HTR-8/SVneo (cell line): ENCODE data around the gene KLF7.

Source experiments
- DNase-seq: peaks from one replicate; pipeline ENCODE4 v3.0.0; 2011; ENCODE audit warnings: low spot score, mixed read lengths; ENCODE audit not compliant: insufficient read length
- FAIRE-seq: peaks from 2 replicates; lab custom pipeline; 2011; peaks lifted over from hg19 to GRCh38; lab: Jason Lieb, UNC

The KLF7 gene

DNA sequence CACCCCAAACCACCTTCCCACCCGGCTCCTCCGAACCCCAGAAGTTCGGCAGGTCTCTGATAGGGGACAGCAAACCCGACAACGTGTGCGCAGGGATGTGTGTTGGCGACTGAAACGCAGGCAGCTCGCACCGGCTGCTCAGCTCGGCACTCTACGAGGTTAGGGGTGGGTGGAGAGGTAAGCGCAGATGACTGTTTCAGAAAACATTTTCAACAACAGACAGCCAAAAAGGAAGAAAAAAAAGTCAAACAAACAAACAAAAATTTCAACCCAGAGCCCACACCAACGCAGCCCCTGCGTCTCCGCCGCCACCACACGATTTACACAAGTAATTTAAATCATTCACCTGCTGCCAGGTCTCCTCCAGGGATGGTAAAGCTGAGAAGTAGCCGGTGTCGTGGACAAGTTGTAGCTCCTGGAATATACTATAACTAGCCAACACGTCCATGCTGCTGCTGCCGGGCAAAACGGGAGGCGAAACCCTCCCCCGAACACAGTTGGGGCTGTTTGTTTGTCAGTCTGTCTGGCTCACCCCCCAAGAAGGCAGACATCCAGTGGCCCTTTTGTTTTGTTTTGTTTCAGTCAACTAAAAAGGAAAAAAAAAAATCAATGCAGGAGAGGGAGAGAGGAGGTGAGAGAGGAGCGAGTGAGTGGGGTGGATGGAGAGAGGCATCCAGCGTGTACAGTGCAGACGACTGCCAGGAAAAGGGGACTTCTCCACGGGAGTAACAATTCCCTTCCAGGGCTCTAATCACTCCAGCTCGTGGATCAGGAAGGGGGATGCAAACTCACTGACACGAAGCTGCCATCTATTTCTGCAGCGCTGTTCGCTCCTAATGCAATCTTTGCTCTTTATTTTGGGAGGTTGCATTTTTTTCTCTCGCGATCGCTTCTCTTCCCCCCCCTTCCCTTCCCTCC is at the start of gene KLF7:
Gene KLF7, minus strand, starts transcription at position 828 of the 918 bp plus-strand sequence. Its CDS starts 380 bp downstream, at position 448.
- no peak for FAIRE-seq
- DNase-seq = no peak

DNA sequence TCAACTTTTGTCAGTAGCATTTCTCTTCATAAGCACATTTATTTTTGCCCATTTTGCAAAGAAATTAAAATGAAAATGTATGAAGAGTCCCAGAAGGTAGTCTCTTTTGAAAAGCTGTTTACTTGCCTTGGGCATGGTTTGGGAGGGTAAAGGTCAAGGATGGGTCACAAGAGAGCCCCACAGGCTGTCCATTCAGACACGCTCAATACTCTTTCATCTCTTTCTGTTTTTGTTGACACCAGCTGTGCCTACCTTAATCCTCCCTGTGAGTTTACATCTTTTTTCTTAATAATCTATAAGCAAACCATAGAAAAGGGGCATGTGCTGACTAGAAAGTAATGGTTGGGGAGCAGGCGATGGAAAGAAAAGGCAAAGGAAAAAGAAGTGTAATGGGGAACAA is 49.6 kb upstream of the KLF7 start:
- no peak for FAIRE-seq

DNA sequence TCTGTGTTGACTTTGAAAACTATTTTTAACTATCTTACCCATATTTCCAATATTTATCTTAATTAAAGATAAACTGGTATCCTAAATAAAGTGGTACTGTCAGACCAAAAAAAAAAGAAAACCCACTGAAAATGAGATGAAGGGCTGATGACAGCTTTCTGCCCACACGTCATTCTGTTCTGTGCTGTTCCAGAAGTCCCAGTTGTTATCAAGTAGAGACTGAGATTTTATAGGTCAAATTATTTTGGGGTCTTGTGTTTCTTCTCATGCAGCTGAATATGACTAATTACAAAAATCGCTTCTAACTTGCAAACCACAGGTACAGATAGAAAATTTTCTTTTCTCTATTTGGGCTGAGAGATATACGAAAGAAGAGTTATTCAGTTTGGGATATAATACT is 48.7 kb upstream of the KLF7 start:
- no peak for DNase-seq
- FAIRE-seq = no peak

More for the DNA sequence above, 49.6 kb upstream of the KLF7 start:
- no peak for DNase-seq

DNA sequence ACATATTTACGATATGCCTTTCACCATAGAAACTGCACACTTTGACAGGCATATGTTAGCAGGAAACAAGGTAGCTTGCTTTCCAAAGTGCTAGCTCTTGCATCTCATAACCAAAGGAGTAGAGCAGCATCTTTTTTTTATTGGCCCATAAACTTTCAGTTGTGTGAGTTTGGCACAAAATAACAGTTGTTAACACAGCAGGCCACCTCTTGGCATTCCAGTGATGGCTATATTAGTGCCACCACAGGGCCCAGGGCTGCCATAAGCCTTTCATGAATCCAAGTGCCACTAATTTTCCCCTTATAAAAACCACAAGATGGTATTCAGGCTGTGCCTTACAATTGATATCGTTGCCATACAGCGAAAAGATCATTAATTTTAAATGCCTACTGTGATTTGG is 40.3 kb upstream of the KLF7 start:
- no peak for FAIRE-seq

DNA sequence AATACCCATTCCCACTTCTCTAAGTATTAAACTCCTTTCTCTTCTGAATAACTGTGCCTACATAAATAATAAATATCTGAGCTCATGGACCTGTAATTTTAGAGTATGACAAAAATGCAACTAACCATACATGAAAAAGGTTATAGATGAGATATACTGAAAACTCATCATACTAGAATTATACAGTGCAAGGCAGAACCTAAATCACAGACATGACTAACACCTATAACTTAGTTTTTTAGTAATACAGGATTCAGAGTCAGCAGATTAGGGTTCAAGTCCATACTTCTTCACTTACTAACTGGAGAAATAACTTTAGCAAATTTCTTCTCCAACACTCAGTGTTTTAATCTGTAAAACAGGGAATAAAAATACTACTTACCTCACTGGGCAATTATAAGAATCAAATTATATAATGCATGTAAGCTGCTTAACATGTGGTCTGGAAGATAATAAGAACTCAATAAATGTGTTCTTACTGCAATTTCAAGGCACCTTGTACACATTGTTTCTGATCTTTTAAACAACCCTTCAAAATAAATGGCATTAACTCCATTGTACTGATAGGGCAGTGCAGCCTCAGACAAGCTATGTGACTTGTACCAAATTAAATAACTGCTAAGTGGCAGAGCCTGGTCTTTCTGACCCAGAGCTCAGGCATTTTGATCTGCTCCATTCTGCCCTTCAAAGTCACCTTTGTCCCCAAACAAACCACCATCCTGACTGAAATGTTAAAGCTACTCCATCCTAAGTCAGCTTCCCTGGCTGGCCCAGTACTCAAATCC is 39.6 kb upstream of the KLF7 start:
- FAIRE-seq = no peak
- DNase-seq = no peak

More for the DNA sequence above, 40.3 kb upstream of the KLF7 start:
- DNase-seq = no peak

DNA sequence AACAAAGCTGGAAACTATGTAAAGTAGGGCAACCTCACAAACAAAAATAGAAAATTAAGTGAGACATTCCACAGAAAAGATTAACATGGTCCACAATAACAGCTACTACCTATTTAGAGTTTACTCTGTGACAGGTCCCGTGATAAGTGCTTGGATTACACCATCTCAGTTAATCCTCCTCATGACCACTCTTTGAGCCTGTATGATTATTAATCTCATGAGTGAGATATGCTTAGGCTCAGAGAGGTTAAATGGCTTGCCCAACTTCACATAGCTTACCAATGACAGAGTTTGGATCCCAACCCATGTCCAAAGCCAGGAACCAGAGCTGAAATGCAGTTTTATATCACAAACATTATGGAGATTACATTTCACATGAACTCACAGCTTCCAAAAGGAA is 37.3 kb upstream of the KLF7 start:
- FAIRE-seq (no peak), DNase-seq (no peak)

DNA sequence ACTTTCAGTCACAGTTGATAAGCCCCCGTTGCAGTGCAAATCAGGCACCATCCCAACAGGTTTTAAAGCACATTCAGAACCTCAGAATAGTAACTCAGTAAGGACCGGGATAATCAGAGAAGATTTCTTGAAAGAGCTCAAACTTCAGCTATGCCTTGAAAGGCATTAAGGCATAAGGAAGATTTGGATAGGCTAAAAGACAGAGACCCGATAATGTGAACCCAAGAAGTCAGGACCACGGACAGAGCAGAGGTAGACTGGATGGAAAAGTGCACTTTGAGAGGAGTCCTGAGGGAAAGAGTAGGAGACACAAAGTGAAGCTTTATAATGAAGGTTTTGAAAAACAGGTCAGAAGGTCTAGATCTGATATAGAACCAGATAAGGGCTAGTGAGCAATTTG is 36.9 kb upstream of the KLF7 start:
- FAIRE-seq (no peak), DNase-seq (peak; percentile 24)

DNA sequence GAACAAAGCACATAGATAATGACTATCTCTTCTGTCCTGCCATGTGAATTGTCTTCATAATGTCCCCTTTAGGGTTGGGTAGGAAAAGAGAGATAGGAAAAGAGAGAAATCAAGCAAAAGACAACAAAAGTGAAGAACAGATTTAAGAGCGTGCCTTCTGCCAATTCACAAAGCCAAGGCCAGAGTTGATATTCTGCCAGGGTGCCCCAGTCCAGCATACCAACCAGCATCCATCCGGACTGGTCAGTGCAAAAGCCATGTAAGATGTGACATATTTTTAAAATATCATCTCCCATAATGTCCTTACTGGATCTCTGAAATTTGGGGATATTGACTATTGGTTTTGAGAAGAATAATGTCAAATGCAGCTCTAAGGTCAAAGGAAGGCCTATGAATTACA is 35.7 kb upstream of the KLF7 start:
- no peak for DNase-seq
- no peak for FAIRE-seq

DNA sequence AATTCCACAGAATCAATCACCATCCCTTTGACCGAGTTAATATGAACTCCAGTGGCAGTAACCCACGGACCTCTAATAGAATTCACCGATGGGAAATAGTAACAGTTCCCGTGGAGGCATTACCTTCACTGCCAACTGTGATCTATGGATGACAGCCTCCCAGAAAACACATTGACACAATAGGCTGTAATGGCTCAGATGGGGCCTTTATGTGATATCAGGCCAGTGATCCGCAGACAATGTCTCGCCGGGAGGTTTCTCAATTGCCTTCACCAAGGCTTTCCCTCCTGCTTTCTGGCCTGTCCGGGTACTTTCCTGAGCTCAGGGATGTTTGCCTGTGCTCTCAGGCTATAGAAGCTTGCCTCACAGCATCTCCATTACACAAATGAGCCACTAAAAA is 34.4 kb upstream of the KLF7 start:
- FAIRE-seq (no peak), DNase-seq (no peak)

DNA sequence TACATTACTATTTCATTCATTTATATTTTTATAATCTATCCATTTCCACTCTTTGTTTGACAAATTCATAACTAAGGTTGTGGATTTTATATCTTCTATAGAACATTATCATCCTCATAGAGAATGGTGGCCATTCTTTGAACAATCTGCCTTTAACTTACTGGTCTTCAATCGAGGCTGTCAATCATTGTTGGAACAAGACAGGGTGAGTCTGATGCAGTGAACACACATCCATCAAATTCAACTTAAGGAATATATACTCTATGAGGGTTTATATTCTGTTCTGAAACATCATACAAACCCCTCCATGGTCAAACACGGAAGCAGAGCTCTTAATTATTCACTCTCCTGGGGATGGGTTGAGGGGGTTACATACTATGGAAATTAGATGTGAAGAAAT is 28.3 kb upstream of the KLF7 start:
- FAIRE-seq = no peak
- no peak for DNase-seq

DNA sequence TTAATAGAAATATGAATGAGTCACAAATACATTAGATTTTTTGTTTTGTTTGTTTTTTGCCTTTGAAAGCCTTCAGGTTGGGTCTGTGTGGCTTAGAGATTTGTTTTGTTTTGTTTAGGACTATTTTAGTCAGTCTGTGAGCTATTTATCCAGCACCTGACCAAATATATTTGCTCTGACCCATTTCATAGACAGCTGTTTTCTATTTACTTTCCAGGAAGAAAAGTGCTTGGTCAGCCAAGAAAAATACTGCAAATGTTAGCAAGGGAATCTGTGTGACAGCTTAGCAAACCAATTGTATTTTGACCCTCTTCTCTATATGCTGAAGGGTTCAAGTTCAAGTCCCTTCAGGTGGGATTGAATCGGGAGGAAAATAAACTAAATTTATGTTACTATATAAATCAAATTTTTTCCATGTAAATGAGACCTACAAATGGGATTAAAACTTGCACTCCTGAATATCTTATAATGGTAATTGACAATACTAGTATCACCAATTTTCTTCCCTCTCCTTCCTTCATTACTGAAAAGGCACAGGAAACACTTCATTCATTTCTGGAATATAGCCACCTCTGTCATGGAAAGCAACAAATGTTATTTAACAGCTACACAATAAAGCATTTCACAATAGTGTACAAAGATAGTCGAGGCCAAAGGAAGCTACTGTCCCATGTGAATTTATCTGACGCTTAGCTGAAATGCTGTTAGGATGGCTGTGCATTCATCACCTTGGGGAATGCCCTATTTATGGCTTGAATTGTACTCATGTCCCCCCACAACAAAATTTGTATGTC is 23.1 kb upstream of the KLF7 start:
- FAIRE-seq (no peak), DNase-seq (no peak)

DNA sequence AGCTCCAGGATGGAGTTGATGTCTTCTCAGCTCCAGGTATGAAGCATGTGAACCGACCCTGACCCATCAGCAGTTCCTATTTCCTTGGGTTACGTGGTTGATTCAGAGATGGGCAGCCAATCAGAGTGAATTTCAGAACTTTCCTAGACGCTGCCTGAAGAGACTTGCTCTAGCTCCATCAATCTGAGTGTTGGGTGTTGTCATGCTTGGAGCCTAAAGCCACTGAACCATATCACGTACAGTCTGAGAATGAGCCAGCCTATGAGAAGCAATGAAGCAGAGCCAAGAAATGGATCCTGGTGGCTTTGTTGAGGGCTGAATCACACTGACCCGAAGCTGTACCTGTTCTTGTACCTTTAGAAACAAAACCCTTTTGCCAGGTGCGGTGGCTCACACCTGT is 19.6 kb upstream of the KLF7 start:
- DNase-seq (no peak), FAIRE-seq (peak; percentile 9)

DNA sequence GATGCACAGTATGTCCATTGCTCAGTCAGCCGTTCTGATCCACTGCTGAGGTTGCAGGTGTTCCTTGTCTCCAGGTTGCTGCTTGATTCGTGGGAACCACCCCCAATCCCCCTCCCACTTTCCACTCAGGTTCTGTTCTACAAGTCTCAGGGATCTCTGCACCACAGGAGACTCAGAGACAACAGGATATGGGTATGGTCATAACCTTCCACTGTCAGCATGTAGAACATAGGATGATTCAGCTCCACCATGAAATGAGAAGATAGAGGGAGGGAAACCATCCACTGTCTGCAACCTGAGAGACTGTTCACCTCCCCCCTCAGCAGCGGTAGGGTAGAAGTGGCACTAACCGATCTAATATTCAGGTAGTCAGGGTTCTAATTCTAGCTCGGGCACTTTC is 19.0 kb upstream of the KLF7 start:
- no peak for FAIRE-seq

DNA sequence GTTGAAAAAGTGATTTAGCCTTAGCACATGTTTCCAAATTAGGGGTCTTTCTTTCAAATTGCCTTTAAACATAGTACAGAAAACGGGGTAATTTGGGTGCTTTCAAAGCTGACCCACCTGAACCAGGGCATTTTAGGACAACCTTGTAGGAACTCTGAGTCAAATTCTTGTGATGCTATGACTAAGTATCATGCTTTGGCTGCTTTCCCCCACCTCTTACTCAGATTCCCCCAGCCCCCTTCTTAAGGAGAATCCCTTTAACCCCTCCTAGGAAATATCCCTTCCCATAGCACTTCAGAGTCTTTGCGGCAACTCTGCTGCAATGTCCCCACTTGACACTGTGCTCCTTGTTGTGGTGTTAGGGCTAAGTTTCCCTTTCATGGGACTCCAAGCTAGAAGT is 18.6 kb upstream of the KLF7 start:
- DNase-seq (no peak), FAIRE-seq (peak; percentile 78)

More for the DNA sequence above, 19.0 kb upstream of the KLF7 start:
- DNase-seq = no peak

DNA sequence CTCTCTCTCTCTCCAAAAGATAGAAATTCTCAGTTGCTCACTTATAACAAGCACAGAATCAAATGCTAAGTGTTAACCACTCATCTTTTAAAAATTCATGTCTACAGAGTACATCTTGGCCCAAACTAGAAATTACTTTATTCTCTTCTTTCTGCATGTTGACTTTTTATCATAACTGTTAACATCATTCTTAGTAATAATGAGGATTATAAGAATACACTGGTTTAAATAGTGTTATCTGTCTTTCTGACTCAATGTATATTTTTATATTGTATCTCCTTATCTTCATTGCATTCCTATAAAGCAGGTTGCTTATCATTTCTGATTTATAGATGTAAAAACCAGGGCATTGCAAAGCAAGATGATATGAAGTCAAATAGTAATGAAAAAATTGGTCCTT is 17.8 kb upstream of the KLF7 start:
- no peak for DNase-seq
- FAIRE-seq = no peak

DNA sequence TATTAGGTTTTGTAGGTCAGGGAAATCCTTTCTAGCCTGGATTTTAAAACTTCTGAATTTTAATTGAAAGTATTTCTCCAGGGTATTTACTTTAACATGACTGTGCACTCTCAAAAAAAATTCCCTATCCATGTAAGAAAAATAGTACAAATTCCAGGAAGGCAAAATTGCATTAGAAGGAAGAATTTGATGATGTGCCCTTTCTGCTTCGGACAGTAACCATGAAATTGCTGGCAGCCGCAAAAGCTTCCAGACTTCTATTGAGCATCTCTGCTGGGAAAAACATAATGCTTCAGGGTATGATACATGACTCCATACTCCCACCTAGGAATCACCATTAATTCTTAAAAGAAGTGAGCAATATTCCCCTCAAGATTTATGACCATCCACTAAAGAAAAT is 17.2 kb upstream of the KLF7 start:
- FAIRE-seq (no peak), DNase-seq (no peak)

DNA sequence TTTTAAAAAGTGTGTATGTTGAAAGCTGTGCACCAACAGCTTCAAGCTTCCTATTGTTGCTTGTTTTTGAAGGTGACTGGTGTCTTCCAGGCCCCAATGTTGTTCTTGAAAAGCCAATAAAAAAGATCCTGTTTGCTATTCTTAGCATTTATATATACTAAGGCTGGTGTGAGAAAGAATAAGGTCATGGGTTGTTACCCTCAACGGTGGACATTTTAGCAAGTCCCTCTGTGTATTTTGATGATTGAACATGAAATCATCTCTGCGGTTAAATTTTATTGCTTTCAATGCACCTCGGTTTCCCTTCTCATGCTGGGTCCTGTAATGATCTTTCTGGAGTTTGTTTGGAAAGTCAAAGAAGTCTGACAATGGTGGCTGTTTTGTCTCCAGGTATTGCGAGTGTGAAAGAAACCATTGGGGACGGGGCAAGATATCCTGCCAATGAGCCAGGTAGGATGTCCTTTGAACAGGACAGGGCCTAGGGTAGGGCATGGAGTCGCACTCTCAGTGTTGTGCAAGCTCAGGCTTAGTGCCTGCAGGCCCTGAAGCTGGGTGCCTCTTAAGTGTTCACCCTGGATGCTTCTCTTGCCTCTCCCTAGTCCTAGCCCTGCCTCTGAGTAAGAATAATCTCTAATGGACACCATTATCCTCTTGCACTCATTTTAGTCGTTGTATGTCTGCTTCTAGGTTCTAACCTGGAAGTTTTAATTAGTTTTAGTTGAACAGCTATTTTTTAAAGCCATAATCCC is 16.0 kb upstream of the KLF7 start:
- FAIRE-seq (no peak), DNase-seq (no peak)

DNA sequence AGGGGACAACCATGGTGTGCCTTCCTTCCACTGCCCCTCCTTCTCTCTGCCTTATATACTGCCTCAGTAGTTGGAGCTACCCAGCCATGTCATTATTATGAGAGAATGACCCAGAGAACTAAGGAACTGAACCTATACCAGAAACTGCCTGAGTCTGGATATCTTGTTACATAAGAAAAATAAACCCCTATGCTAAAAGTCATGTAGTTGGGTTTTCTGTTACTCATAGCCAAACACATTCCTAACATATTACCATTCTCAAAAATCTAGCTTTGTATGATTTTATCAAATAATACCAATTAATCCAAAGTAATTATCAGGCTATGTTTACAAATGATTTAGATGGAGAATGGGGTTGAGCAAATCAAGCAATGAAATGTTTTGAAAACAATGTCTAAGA is 15.0 kb upstream of the KLF7 start:
- DNase-seq (no peak), FAIRE-seq (no peak)

DNA sequence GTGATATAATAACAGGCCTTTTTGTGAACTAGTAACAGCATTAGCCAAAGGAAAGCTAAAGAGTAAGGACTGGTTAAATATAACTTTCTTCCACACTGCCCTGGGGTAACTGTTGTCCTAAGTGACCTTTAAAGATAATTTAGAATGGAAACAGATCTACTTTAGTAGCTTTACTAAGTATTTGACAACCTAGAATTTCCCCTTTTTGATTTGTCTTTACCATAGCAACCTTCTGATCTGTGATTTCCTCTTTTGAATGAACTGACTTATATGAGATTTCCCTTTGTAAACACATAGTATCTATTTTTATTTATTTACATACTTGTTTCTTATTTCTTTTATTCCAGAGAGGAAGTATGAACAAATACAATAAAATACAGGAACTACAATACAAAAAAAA is 10.5 kb upstream of the KLF7 start:
- no peak for FAIRE-seq
- DNase-seq = no peak

DNA sequence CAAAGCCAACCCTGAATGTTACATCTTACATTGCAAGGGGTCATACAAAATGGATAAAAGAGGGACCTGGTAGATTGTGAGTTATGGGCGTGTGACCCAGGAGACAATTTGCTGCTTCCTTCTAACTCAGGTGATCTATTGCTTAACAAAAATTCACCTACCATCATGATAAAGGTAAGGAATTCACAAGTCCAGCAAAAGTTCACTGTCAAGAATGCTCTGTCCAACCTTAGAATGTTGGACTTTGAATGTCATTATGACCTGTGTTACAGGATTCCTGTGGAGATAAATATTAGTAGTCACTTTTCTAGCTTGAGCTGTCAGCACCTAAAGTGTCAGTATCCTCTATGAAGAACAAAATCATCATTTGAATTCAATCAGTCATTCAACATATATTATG is 7.9 kb upstream of the KLF7 start:
- DNase-seq (no peak), FAIRE-seq (no peak)
